GM06990 (cell line): ENCODE results near the gene TMC2.

Source experiments
- DNase-seq: peaks from one replicate; pipeline ENCODE4 v3.0.0-alpha.2; 2011; ENCODE audit not compliant: insufficient read length; ENCODE audit errors: extremely low read depth
- H3K27me3 ChIP-seq: replicated peaks from 2 replicates; pipeline ENCODE4 v1.6.0; 2011; ENCODE audit warnings: low read length; ENCODE audit not compliant: control insufficient read depth, insufficient read depth
- H3K36me3 ChIP-seq: 2 replicates; pipeline ENCODE4 v1.5.1; 2011; ENCODE audit warnings: low read length; ENCODE audit not compliant: control insufficient read depth, insufficient read depth
- H3K4me3 ChIP-seq: replicated peaks from 2 replicates; pipeline ENCODE4 v1.5.1; 2011; ENCODE audit warnings: low read depth, mild to moderate bottlenecking, control low read depth, low read length
- TF ChIP-seq, protein P1 (sequence below): IDR thresholded peaks from 2 replicates; pipeline ENCODE4 v1.5.1; 2011; ENCODE audit warnings: low read length, control low read depth, mild to moderate bottlenecking, inconsistent platforms; ENCODE audit not compliant: insufficient read depth, poor library complexity, severe bottlenecking

TMC2 gene

DNA sequence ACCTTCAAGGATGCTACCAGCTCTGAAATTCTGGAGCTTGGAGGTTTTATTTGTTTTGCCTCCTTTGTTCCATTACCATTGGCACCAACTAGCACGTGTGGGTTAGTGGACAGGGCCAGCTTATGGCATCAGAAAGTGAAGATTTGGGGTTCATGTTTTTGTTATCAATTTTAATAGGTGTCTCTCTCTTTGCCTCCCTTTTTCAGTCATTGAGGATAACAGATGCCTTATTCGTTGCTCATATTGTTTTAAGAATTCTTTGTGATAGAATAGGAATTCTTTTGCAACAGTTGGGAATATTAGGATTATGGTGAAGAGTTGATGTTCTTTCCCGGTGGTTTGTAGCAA, 22.9 kb downstream of the TMC2 start:
- TF ChIP-seq, protein P1, sequence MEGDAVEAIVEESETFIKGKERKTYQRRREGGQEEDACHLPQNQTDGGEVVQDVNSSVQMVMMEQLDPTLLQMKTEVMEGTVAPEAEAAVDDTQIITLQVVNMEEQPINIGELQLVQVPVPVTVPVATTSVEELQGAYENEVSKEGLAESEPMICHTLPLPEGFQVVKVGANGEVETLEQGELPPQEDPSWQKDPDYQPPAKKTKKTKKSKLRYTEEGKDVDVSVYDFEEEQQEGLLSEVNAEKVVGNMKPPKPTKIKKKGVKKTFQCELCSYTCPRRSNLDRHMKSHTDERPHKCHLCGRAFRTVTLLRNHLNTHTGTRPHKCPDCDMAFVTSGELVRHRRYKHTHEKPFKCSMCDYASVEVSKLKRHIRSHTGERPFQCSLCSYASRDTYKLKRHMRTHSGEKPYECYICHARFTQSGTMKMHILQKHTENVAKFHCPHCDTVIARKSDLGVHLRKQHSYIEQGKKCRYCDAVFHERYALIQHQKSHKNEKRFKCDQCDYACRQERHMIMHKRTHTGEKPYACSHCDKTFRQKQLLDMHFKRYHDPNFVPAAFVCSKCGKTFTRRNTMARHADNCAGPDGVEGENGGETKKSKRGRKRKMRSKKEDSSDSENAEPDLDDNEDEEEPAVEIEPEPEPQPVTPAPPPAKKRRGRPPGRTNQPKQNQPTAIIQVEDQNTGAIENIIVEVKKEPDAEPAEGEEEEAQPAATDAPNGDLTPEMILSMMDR = no peak
- Histone ChIP-seq H3K36me3 (no peaks in the 10 kb centered on the region), H3K27me3 (no peaks in the 10 kb centered on the region; the same call in none of the 2 replicates), H3K4me3 (no peak overlapping the region)
- DNase-seq = no peak

DNA sequence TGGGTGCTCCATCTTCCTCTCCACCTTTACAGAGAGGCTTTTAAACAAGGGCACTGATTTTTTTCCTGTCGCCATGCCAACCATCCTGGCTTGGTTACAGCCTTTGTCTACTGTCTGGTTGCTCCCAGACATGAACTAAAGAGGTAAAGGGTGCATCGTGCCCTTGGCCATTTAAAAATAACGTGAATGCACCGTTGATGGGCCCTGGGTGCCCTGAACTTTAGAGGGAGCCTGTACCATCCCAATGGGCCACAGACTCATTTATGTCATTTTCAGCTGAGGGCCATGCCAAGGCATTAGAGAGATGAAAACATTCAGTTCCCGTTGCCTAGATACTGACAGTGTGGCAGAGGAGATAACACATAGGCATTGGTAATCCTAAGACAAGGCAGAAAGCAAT, 23.3 kb downstream of the TMC2 start:
- TF ChIP-seq, protein P1 = no peak
- Histone ChIP-seq H3K27me3 (no peaks in the 10 kb centered on the region; the same call in none of the 2 replicates), H3K36me3 (no peaks in the 10 kb centered on the region), H3K4me3 (no peak overlapping the region)
- no peak for DNase-seq

DNA sequence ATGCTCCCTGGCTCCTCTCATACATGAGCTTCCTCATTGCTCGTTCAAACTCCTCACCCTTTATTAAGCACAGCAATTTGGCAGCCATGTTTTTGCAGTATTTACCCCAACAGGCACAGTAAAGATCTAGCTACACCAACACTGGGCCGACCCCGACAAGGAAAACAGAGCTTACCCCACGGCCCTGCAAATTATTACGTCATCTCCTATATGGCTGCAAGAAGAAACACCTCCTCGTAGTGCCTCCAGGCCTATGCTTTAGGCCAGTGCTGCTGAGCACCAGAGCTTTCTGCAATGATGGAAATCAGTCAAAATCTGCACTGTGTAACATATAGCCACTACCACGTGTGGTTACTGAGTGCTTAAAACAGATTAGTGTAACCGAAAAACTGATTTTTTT, 26.7 kb downstream of the TMC2 start:
- TF ChIP-seq, protein P1 = no peak
- no peak for DNase-seq
- H3K27me3 ChIP-seq = no peaks in the 10 kb centered on the region; the same call in 1 of the 2 replicates
- no peaks in the 10 kb centered on the region for H3K36me3 ChIP-seq
- H3K4me3 ChIP-seq = no peak overlapping the region

DNA sequence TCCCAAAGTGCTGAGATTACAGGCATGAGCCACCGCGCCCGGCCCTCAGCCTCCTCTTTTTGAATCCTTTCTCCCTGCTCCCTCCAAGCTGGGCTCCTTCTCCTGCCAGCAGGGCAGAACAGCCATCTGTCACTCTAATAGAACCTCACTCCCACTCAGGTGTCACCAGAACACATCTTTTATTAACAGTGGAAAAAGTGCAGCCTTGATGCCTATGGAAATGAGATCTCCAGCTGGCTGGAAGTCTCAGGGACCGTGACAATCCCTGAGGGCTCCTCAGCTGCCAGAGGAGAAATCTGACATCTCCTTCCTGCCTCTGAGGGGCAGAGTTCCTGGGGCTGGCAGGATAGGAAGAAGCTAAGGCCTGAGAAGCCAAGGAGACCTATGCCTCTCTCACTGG, 28.0 kb downstream of the TMC2 start:
- DNase-seq = no peak
- Histone ChIP-seq H3K27me3 (peaks cover 2% of the 10 kb centered on the region; the same call in 1 of the 2 replicates), H3K4me3 (no peak overlapping the region), H3K36me3 (no peaks in the 10 kb centered on the region)
- TF ChIP-seq, protein P1 = no peak

DNA sequence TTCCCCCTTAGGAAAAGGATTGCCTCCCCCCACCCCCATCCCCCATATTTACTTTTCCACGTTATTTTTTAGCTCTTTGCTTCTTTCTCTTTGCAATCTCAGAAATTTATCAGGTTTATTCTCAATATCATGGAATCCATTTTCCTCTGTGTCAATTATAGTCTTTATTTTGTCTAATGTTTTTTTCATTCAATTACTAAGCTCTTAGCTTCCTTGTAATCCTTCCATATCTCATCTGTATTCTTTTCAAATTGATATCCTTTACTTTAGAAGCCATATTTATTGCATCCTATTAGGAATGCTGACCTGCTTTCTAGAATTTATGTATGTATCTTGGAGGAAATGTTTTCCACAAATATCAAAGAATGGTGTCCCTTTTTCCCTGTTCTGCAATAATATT, 39.3 kb downstream of the TMC2 start:
- TF ChIP-seq, protein P1 = no peak

DNA sequence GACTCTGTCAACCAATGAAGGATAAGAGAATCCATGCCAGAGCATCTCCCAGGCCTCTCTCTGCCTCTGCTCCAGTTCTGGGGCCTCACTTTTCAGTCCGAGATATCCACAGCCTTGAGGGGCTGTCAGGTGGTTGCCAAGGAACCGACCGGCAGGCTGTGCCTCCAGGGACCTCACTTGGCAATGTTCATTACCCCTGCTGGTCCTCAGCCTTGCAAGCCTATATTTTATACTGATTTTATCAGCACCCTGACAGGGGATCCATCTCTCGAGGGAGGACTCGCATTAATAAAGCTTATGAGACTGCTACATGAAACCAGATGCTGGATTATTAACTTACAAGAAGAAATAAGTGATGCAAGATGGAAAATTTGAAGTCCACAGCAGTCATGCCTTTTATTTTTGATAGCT, 39.9 kb downstream of the TMC2 start:
- DNase-seq = no peak
- H3K36me3 ChIP-seq = no peaks in the 10 kb centered on the region
- no peak overlapping the region for H3K4me3 ChIP-seq
- no peaks in the 10 kb centered on the region for H3K27me3 ChIP-seq
- TF ChIP-seq, protein P1 = no peak

More for the DNA sequence above, 39.3 kb downstream of the TMC2 start:
- Histone ChIP-seq H3K36me3 (no peaks in the 10 kb centered on the region), H3K27me3 (no peaks in the 10 kb centered on the region), H3K4me3 (no peak overlapping the region)
- DNase-seq = no peak
